HepG2 (cell line): Measurements from ENCODE around the gene CEP164. TPM values are rescaled to one million over a fixed set of nuclear protein-coding genes. Genes with fewer than 3 reads are reported as not detected.

Experiments used
- ATAC-seq: fragments of 200-7000 bp; cut with Tn5 transposase; 3 replicates; pipeline ENCODE4 v1.9.1; 2020; ENCODE audit warnings: mild to moderate bottlenecking, moderate library complexity
- BruUV-seq: library from RNA; stranded (reverse); fragments of 400-500 nt; replicated peaks from 2 replicates; lab custom pipeline; 2021; lab: Mats Ljungman, UMichigan
- CTCF ChIA-PET: fragments of 300-600 bp; formaldehyde crosslinking; extraction: SDS; loops from one replicate; lab custom pipeline; 2021; ENCODE audit warnings: low total read pairs, inconsistent platforms, low intra/inter-chr PET ratio; lab: Yijun Ruan, JAX
- POLR2A ChIA-PET: fragments of 350-600 bp; sonication (Branson Sonifier 250); formaldehyde crosslinking; loops from one replicate; lab custom pipeline; 2020; ENCODE audit warnings: antibody characterized with exemption, inconsistent platforms; lab: Yijun Ruan, JAX
- DNase-seq: peaks from one replicate; pipeline ENCODE4 v3.0.0-alpha.2; 2015; ENCODE audit warnings: low spot score
- FAIRE-seq: peaks from 3 replicates; lab custom pipeline; 2011; peaks lifted over from hg19 to GRCh38; lab: Jason Lieb, UNC
- H2AFZ ChIP-seq: one replicate; pipeline ENCODE4 v1.6.1; 2011; ENCODE audit warnings: low read length, inconsistent platforms
- H3K27ac ChIP-seq: fragments of 300-600 bp; 3 replicates; pipeline ENCODE4 v1.8.0; 2011; ENCODE audit warnings: mixed run types, mild to moderate bottlenecking, mixed read lengths, low read length, inconsistent platforms; ENCODE audit not compliant: insufficient read depth; ENCODE audit errors: extremely low read length
- H3K27me3 ChIP-seq, 2 experiments: fragments of 200-600 bp in 1 of 2; 2 replicates in 1 of 2; 3 replicates in 1 of 2; pipeline versions ENCODE4 v1.6.0 to v1.8.0; 2011; ENCODE audit warnings: low read length in 2 of 2, mild to moderate bottlenecking in 2 of 2, moderate library complexity in 2 of 2, inconsistent platforms in 1 of 2; ENCODE audit not compliant: insufficient read depth in 2 of 2, control insufficient read depth in 1 of 2
- H3K36me3 ChIP-seq, 2 experiments: fragments of 200-600 bp in 1 of 2; replicated peaks in 1 of 2; 2 replicates in 1 of 2; 3 replicates in 1 of 2; pipeline versions ENCODE4 v1.5.1 to v1.8.0; 2011; ENCODE audit warnings: low read length in 2 of 2, inconsistent platforms in 1 of 2; ENCODE audit not compliant: insufficient read depth in 2 of 2, control insufficient read depth in 1 of 2
- H3K4me1 ChIP-seq: 2 replicates; pipeline ENCODE4 v1.5.1; 2012; ENCODE audit warnings: low read length, inconsistent platforms; ENCODE audit not compliant: insufficient read depth
- H3K4me2 ChIP-seq: 2 replicates; pipeline ENCODE4 v1.6.0; 2011; ENCODE audit warnings: low read depth, low read length, inconsistent platforms
- H3K4me3 ChIP-seq, 3 experiments: fragments of 200-600 bp in 1 of 3; sonication (generic), shearing (Covaris generic) in 1 of 3; replicated peaks in 1 of 3; 2 replicates each; pipeline ENCODE4 v1.5.1; 2011 to 2016; ENCODE audit warnings: low read length in 3 of 3, inconsistent platforms in 2 of 3, low read depth in 2 of 3, mild to moderate bottlenecking in 2 of 3, control low read depth in 1 of 3, mixed read lengths in 1 of 3; ENCODE audit not compliant: insufficient read depth in 1 of 3
- H3K79me2 ChIP-seq: one replicate; pipeline ENCODE4 v1.6.1; 2011; ENCODE audit warnings: low read length, inconsistent platforms; ENCODE audit not compliant: insufficient read depth
- H3K9ac ChIP-seq: 2 replicates; pipeline ENCODE4 v1.6.0; 2011; ENCODE audit warnings: mild to moderate bottlenecking, low read depth, low read length, inconsistent platforms; ENCODE audit not compliant: insufficient read depth
- H3K9me3 ChIP-seq: 2 replicates; pipeline ENCODE4 v1.5.1; 2012; ENCODE audit warnings: mild to moderate bottlenecking, low read length
- H4K20me1 ChIP-seq: 2 replicates; pipeline ENCODE4 v1.6.0; 2011; ENCODE audit warnings: inconsistent platforms, mild to moderate bottlenecking, low read length, moderate library complexity; ENCODE audit not compliant: insufficient read depth
- EZH2 ChIP-seq: conservative IDR thresholded peaks from 2 replicates; pipeline ENCODE4 v1.6.1; 2012; ENCODE audit warnings: mild to moderate bottlenecking, low read depth, low read length, moderate library complexity
- HNRNPUL1 ChIP-seq: fragments of 200-400 bp; formaldehyde crosslinking; IDR thresholded peaks from 2 replicates; pipeline ENCODE4 v1.6.1; 2017; ENCODE audit warnings: low read depth, mild to moderate bottlenecking, low read length, moderate library complexity
- MBNL3 ChIP-seq: fragments of 250-450 bp; sonication (Bioruptor Pico); conservative IDR thresholded peaks from 2 replicates; pipeline ENCODE4 v1.8.0; 2022; ENCODE audit warnings: mild to moderate bottlenecking, inconsistent platforms
- RFXAP ChIP-seq: sonication (generic); formaldehyde crosslinking; IDR thresholded peaks from 2 replicates; pipeline ENCODE4 v1.4.0; 2020; ENCODE audit warnings: missing genetic modification reagents, borderline replicate concordance
- SAP130 ChIP-seq: IDR thresholded peaks from 2 replicates; pipeline ENCODE4 v1.6.1; 2016; ENCODE audit warnings: low read depth
- TEAD3 ChIP-seq: optimal IDR thresholded peaks from 2 replicates; pipeline ENCODE3; 2016; ENCODE audit warnings: borderline replicate concordance
- ZMYM2 ChIP-seq: sonication (generic); formaldehyde crosslinking; IDR thresholded peaks from 2 replicates; pipeline ENCODE4 v1.8.0; 2022; ENCODE audit warnings: mild to moderate bottlenecking, missing genetic modification reagents
- ZNF12 ChIP-seq: sonication (generic); formaldehyde crosslinking; IDR thresholded peaks from 2 replicates; pipeline ENCODE4 v1.5.0; 2020; ENCODE audit warnings: missing genetic modification reagents
- ZNF124 ChIP-seq: sonication (generic); formaldehyde crosslinking; IDR thresholded peaks from 2 replicates; pipeline ENCODE4 v1.4.0; 2020; ENCODE audit warnings: missing genetic modification reagents
- ZNF230 ChIP-seq: sonication (generic); formaldehyde crosslinking; IDR thresholded peaks from 2 replicates; pipeline ENCODE4 v1.4.0; 2020; ENCODE audit warnings: mild to moderate bottlenecking, missing genetic modification reagents
- ZNF468 ChIP-seq: sonication (generic); formaldehyde crosslinking; IDR thresholded peaks from 2 replicates; pipeline ENCODE4 v1.8.0; 2022; ENCODE audit warnings: mild to moderate bottlenecking, moderate library complexity, missing genetic modification reagents
- ZNF549 ChIP-seq: sonication (generic); formaldehyde crosslinking; IDR thresholded peaks from 2 replicates; pipeline ENCODE4 v1.5.0; 2020; ENCODE audit warnings: missing genetic modification reagents
- ZNF724P ChIP-seq: sonication (generic); formaldehyde crosslinking; IDR thresholded peaks from 2 replicates; pipeline ENCODE4 v1.8.0; 2022; ENCODE audit warnings: missing genetic modification reagents, borderline replicate concordance
- WGBS: methylation state at CpG from one replicate; pipeline ENCODE4 v1.1.6; 2017; ENCODE audit warnings: low lambda C conversion rate; 5-methylcytosine and 5-hydroxymethylcytosine counted together
- in situ Hi-C: cut with HindIII; loops from 2 replicates; pipeline ENCODE4 v1.10.0; 2017; ENCODE audit warnings: low pct_unique_long_range_greater_than_20kb; ENCODE audit not compliant: extremely low pct_ligation_motif_present
- intact Hi-C: fragments of 100-400 bp; cut with micrococcal nuclease; formaldehyde crosslinking; loops from one replicate; pipeline ENCODE4 v1.10.0; 2022; ENCODE audit not compliant: unreplicated experiment
- polyA plus RNA-seq, 8 experiments: library from polyadenylated mRNA; depleted of rRNA in 3 of 8; stranded (reverse) in 7 of 8; unstranded in 1 of 8; fragments of >200 nt; fragmentation: Illumina TruSeq in 4 of 8; extraction: Trizol in 4 of 8; gene quantifications; 2 replicates each; pipeline versions ENCODE4 v1.2.1 to v1.2.3, GENCODE V29; 2011 to 2016; ENCODE audit warnings: low read depth in 4 of 8, missing spikeins in 1 of 8, mixed read lengths in 1 of 8; ENCODE audit not compliant: insufficient read depth in 1 of 8
- total RNA-seq, 5 experiments: library from RNA; depleted of rRNA; stranded (reverse); fragments of >200 nt; fragmentation: Illumina TruSeq; extraction: Trizol; gene quantifications; 2 replicates each; pipeline ENCODE4 v1.2.3, GENCODE V29; 2016; ENCODE audit warnings: low read depth in 1 of 5
- TF ChIP-seq, protein P1 (sequence below): IDR thresholded peaks from 2 replicates; pipeline ENCODE4 v1.6.1; 2012; ENCODE audit warnings: inconsistent platforms
- TF ChIP-seq, protein P2 (sequence below): sonication (generic); formaldehyde crosslinking; IDR thresholded peaks from 2 replicates; pipeline ENCODE4 v1.5.1; 2020; ENCODE audit warnings: missing genetic modification reagents, mild to moderate bottlenecking, borderline replicate concordance
- TF ChIP-seq, protein P3 (sequence below): sonication (generic); formaldehyde crosslinking; IDR thresholded peaks from 2 replicates; pipeline ENCODE4 v1.8.1; 2023; ENCODE audit warnings: missing genetic modification reagents, inconsistent platforms, borderline replicate concordance

Gene CEP164
- total and polyA plus RNA-seq, 2 of the 13 experiments (the other 11 are each of a cell fraction or from before 2014, with no cell fraction given), result 11.4 to 15.2 TPM

DNA sequence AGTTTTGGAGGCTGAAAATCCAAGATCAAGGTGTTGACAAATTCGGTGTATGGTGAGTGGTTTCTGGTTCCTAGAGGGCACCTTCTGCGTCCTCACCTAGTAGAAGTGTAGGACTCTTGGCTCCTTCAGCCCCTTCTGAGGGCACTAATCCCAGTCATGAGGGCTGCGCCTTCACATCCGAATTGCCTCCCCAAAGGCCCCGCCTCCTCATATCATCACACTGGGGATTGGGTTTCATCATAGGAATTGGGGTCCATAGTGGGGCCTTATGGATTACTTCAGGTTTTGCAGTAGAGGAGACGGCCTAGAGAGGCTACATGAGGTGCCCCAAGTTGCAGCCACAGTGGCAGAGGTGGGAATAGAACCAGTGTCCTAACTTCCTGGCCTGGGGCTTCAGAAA, 87.1 kb downstream of the CEP164 start:
- Histone ChIP-seq H3K27me3 (peaks cover 4 to 6% of the 10 kb centered on the region in 2 experiments; a peak in 1 of 5 replicates), H3K4me3 (no peak overlapping the region), H3K27ac (no peak overlapping the region), H3K79me2 (no peaks in the 10 kb centered on the region), H3K4me2 (no peak overlapping the region), H4K20me1 (no peaks in the 10 kb centered on the region), H3K36me3 (no peaks in the 10 kb centered on the region), H3K9ac (no peak overlapping the region), H3K9me3 (no peaks in the 10 kb centered on the region), H2AFZ (no peak overlapping the region), H3K4me1 (peaks cover 43% of the 10 kb centered on the region)
- intact Hi-C loops (loop anchor here (5.0 kb wide), 1 partner anchor 182 kb away; the partner anchor contains the start of genes PCSK7 and RNF214), in situ Hi-C loops (no loop called here)
- CTCF ChIA-PET, result no interaction called here
- POLR2A ChIA-PET, result no interaction called here
- ATAC-seq (no peak), DNase-seq (no peak), FAIRE-seq (no peak)
- no peak for TF ChIP-seq ZNF230 (CRISPR knock-in tag)
- no peak for TF ChIP-seq ZNF724P (CRISPR knock-in tag)
- TF ChIP-seq, protein P1, sequence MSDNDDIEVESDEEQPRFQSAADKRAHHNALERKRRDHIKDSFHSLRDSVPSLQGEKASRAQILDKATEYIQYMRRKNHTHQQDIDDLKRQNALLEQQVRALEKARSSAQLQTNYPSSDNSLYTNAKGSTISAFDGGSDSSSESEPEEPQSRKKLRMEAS, result no peak
- TF ChIP-seq ZNF124 (CRISPR knock-in tag), result no peak
- TF ChIP-seq RFXAP (CRISPR knock-in tag), result no peak
- TF ChIP-seq ZNF12, result no peak
- 80% methylated on average over 6 of the region's 6 CpGs for WGBS
- no TSS peak for BruUV-seq

DNA sequence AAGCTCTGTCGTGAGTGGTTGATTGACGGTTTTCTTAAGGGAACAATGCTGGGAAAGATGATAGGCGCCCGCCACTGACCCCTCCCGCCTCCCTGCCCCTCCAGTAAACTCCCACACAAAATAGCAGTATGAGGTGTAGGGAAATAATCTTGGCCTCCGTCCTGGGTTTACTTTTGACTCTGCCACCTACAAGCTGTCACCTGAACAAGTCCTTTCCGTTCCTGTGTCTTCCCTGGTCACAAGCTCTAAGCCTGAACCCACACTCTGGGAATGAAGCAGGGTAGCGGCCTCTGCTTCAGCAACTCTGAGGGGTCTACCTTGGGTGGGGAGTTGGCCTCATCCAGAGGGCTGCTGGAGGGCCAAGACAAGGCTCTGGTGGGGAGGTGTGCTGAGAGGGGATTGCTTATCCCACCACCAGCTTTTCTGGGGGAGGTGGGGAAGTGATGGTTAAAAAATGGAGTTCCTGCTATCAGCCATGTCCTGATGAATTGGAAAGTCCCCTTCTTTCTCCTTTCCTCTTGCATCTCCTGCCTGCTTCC, 87.8 kb downstream of the CEP164 start:
- H3K9ac ChIP-seq, result no peak overlapping the region
- no peak overlapping the region for H3K27ac ChIP-seq
- BruUV-seq, result no TSS peak
- ATAC-seq (no peak), FAIRE-seq (no peak), DNase-seq (no peak)
- POLR2A ChIA-PET, result no interaction called here
- 64% methylated on average over 5 of the region's 8 CpGs for WGBS
- intact Hi-C loops, result no loop called here
- H3K9me3 ChIP-seq, result no peaks in the 10 kb centered on the region
- no peak overlapping the region for H3K4me2 ChIP-seq
- H3K36me3 ChIP-seq, result no peaks in the 10 kb centered on the region
- in situ Hi-C loops, result no loop called here
- H3K79me2 ChIP-seq, result no peaks in the 10 kb centered on the region
- H3K4me3 ChIP-seq, result no peak overlapping the region
- no peaks in the 10 kb centered on the region for H4K20me1 ChIP-seq
- peaks cover 4 to 6% of the 10 kb centered on the region in 2 experiments; a peak in 1 of 5 replicates for H3K27me3 ChIP-seq
- no peak overlapping the region for H2AFZ ChIP-seq
- peaks cover 44% of the 10 kb centered on the region for H3K4me1 ChIP-seq
- CTCF ChIA-PET, result no interaction called here
- TF ChIP-seq TEAD3 (CRISPR knock-in tag) (no peak), ZNF468 (CRISPR knock-in tag) (no peak), SAP130 (CRISPR knock-in tag) (no peak), MBNL3 (CRISPR knock-in tag) (no peak), EZH2 (no peak), ZNF549 (CRISPR knock-in tag) (no peak), HNRNPUL1 (no peak), ZMYM2 (CRISPR knock-in tag) (no peak)
- TF ChIP-seq, protein P2, sequence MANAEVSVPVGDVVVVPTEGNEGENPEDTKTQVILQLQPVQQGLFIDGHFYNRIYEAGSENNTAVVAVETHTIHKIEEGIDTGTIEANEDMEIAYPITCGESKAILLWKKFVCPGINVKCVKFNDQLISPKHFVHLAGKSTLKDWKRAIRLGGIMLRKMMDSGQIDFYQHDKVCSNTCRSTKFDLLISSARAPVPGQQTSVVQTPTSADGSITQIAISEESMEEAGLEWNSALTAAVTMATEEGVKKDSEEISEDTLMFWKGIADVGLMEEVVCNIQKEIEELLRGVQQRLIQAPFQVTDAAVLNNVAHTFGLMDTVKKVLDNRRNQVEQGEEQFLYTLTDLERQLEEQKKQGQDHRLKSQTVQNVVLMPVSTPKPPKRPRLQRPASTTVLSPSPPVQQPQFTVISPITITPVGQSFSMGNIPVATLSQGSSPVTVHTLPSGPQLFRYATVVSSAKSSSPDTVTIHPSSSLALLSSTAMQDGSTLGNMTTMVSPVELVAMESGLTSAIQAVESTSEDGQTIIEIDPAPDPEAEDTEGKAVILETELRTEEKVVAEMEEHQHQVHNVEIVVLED (CRISPR knock-in tag), result no peak
- TF ChIP-seq, protein P3, sequence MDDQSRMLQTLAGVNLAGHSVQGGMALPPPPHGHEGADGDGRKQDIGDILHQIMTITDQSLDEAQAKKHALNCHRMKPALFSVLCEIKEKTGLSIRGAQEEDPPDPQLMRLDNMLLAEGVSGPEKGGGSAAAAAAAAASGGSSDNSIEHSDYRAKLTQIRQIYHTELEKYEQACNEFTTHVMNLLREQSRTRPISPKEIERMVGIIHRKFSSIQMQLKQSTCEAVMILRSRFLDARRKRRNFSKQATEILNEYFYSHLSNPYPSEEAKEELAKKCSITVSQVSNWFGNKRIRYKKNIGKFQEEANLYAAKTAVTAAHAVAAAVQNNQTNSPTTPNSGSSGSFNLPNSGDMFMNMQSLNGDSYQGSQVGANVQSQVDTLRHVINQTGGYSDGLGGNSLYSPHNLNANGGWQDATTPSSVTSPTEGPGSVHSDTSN, result no peak
